NCI-H2029 (cell line): ENCODE data around the gene CCDC57.

Experiments used
- DNase-seq: peaks from one replicate; lab custom pipeline; 2025; lab: John Stamatoyannopoulos, UW

The CCDC57 gene

GRCh38 chr17:82092628-82092994 lies 120.0 kb downstream of the CCDC57 start:
- no peak for DNase-seq

GRCh38 chr17:82092094-82092586 lies 120.5 kb downstream of the CCDC57 start:
- DNase-seq: no peak

- DNase-seq: no peak
Measured at GRCh38 chr17:82091264-82092066, 121.2 kb downstream of the CCDC57 start.

- no peak for DNase-seq
Measured at GRCh38 chr17:82090549-82091263, 121.9 kb downstream of the CCDC57 start.

- DNase-seq: no peak
Measured at GRCh38 chr17:82089723-82090548, 122.7 kb downstream of the CCDC57 start.

- no peak for DNase-seq
Measured at GRCh38 chr17:82088838-82089722, 123.6 kb downstream of the CCDC57 start.

- no peak for DNase-seq
Measured at GRCh38 chr17:82087961-82088837, 124.4 kb downstream of the CCDC57 start.

- no peak for DNase-seq
Measured at GRCh38 chr17:82086941-82087906, 125.4 kb downstream of the CCDC57 start.

GRCh38 chr17:82085931-82086764 lies 126.5 kb downstream of the CCDC57 start:
- DNase-seq: no peak

GRCh38 chr17:82085031-82085861 lies 127.4 kb downstream of the CCDC57 start:
- DNase-seq: no peak

GRCh38 chr17:82084373-82085030 lies 128.1 kb downstream of the CCDC57 start:
- DNase-seq: no peak

- no peak for DNase-seq
Measured at GRCh38 chr17:82083533-82084359, 128.9 kb downstream of the CCDC57 start.

GRCh38 chr17:82083009-82083408 lies 129.6 kb downstream of the CCDC57 start:
- DNase-seq: no peak

GRCh38 chr17:82082456-82082855 lies 130.2 kb downstream of the CCDC57 start:
- DNase-seq: no peak

- DNase-seq: no peak
Measured at GRCh38 chr17:82081966-82082365, 130.7 kb downstream of the CCDC57 start.

- DNase-seq: no peak
Measured at GRCh38 chr17:82081546-82081945, 131.1 kb downstream of the CCDC57 start.
